Measurements from ENCODE around the gene PRSS12. TPM values are rescaled to one million over a fixed set of nuclear protein-coding genes. Genes with fewer than 3 reads are reported as not detected.

Gene PRSS12
- total RNA-seq, 1 experiment from 2014 or later, result 5.4 TPM

DNA sequence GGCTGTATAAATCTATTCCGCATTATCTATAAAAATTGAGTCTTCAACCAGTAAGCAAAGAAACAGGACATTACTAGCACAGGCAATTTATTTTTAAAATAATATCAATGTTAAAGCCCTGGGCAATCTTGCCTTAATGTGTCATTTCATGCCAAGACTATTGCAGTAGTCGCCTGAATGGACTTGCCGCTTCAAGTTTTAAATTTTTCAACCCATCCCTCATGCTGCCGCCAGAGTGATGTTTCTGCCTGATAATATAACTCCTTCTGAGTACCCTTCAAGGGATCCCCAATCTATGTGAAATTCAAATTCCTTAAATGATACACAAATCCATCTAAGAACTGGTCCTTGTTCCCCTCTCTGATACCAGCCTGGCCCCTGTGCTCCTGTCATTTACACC is 66.9 kb downstream of the PRSS12 start:
- Histone ChIP-seq H3K14ac (ENCODE audit: insufficient read depth, low read length) (no peak overlapping the region), H4K91ac (ENCODE audit: insufficient read length, low read depth, low read length) (no peak overlapping the region), H2AK5ac (ENCODE audit: insufficient read length, low read length) (no peak overlapping the region), H2BK15ac (ENCODE audit: low read depth, low read length) (no peak overlapping the region), H3K9ac (ENCODE audit: extremely low read depth, insufficient read length, low read length) (no peak overlapping the region), H3K4ac (ENCODE audit: low read depth, low read length) (no peak overlapping the region), H3K79me1 (ENCODE audit: insufficient read depth, low read depth, low read length, poor library complexity, severe bottlenecking) (no peaks in the 10 kb centered on the region), H4K5ac (ENCODE audit: insufficient read length, low read depth, low read length) (no peak overlapping the region), H3T11ph (ENCODE audit: low read length) (no peak overlapping the region), H2BK120ac (ENCODE audit: low read depth, low read length, poor library complexity, severe bottlenecking) (no peak overlapping the region), H3K56ac (ENCODE audit: insufficient read length, low read depth, low read length) (no peak overlapping the region), H4K8ac (replicated peaks; ENCODE audit: insufficient read length, low read depth, low read length) (no peak overlapping the region), H2BK12ac (ENCODE audit: insufficient read length, low read depth, low read length) (no peak overlapping the region), H4K20me1 (ENCODE audit: control insufficient read depth, insufficient read depth, insufficient read length) (no peaks in the 10 kb centered on the region), H3K27ac (ENCODE audit: insufficient read length, low read depth, low read length) (no peak overlapping the region), H3K9me3 (ENCODE audit: control insufficient read depth, low read depth, low read length) (no peaks in the 10 kb centered on the region), H2AFZ (ENCODE audit: low read length) (no peak overlapping the region), H2BK20ac (ENCODE audit: low read depth, low read length, poor library complexity, severe bottlenecking) (no peak overlapping the region), H3K79me2 (ENCODE audit: insufficient read depth, low read length) (no peaks in the 10 kb centered on the region), H3K23ac (ENCODE audit: insufficient read length, low read depth, low read length) (no peak overlapping the region), H3K23me2 (ENCODE audit: insufficient read length, low read depth, low read length, poor library complexity, severe bottlenecking) (no peaks in the 10 kb centered on the region), H3K18ac (ENCODE audit: insufficient read length, low read depth, low read length) (no peak overlapping the region), H3K27me3 (ENCODE audit: insufficient read depth, low read length) (no peaks in the 10 kb centered on the region), H2BK5ac (ENCODE audit: insufficient read length, low read length) (no peak overlapping the region), H3K4me1 (ENCODE audit: insufficient read depth, low read length) (no peaks in the 10 kb centered on the region), H3K4me2 (ENCODE audit: insufficient read depth, insufficient read length, low read length) (no peak overlapping the region)
- Mint-ChIP-seq H3K4me1 (peaks cover 10% of the 10 kb centered on the region in 2 experiments), H3K27me3 (ENCODE audit: low read depth) (no peaks in the 10 kb centered on the region), H3K4me3 (no peak overlapping the region), H3K36me3 (ENCODE audit: insufficient read depth in 1 of 3, low read depth in 3 of 3) (peaks cover 0 to 10% (median 8%) of the 10 kb centered on the region in 3 experiments; a peak in 3 of 7 replicates), H3K27ac (no peak overlapping the region), H3K9me3 (no peaks in the 10 kb centered on the region)
- no peak for DNase-seq
- TF ChIP-seq, protein P1, sequence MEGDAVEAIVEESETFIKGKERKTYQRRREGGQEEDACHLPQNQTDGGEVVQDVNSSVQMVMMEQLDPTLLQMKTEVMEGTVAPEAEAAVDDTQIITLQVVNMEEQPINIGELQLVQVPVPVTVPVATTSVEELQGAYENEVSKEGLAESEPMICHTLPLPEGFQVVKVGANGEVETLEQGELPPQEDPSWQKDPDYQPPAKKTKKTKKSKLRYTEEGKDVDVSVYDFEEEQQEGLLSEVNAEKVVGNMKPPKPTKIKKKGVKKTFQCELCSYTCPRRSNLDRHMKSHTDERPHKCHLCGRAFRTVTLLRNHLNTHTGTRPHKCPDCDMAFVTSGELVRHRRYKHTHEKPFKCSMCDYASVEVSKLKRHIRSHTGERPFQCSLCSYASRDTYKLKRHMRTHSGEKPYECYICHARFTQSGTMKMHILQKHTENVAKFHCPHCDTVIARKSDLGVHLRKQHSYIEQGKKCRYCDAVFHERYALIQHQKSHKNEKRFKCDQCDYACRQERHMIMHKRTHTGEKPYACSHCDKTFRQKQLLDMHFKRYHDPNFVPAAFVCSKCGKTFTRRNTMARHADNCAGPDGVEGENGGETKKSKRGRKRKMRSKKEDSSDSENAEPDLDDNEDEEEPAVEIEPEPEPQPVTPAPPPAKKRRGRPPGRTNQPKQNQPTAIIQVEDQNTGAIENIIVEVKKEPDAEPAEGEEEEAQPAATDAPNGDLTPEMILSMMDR (conservative IDR thresholded peaks at IDR 0.05), result no peak
- no CpG with 5 or more reads among the region's 4 CpGs for WGBS (ENCODE audit: extremely low coverage, insufficient read length, low lambda C conversion rate)
